Left ventricle myocardium inferior (tissue), 1 donor: ENCODE data around the gene ZNF789. TPM values are rescaled to one million over a fixed set of nuclear protein-coding genes. Genes with fewer than 3 reads are reported as not detected.
A peak's percentile ranks its signal among the peaks of the same experiment; 100 is the strongest.

Experiments
- DNase-seq: peaks from one replicate; pipeline ENCODE4 v3.0.0-alpha.2; 2020
- H3K27ac ChIP-seq: fragments of 200-600 bp; replicated peaks from 2 replicates; pipeline ENCODE4 v1.8.0; 2021
- H3K27me3 ChIP-seq: fragments of 200-600 bp; 2 replicates; pipeline ENCODE4 v1.8.0; 2021; ENCODE audit warnings: low read depth
- H3K36me3 ChIP-seq: fragments of 200-600 bp; 2 replicates; pipeline ENCODE4 v1.8.0; 2021
- H3K4me1 ChIP-seq: fragments of 200-600 bp; 2 replicates; pipeline ENCODE4 v1.8.0; 2021
- H3K4me3 ChIP-seq: fragments of 200-600 bp; 2 replicates; pipeline ENCODE4 v1.8.0; 2021; ENCODE audit warnings: mild to moderate bottlenecking, moderate library complexity
- H3K9me3 ChIP-seq: fragments of 200-600 bp; replicated peaks from 2 replicates; pipeline ENCODE4 v1.8.0; 2021
- intact Hi-C: fragments of 100-400 bp; cut with micrococcal nuclease; formaldehyde crosslinking; loops from one replicate; pipeline ENCODE4 v1.11.0; 2022
- total RNA-seq: library from RNA; stranded (reverse); fragmentation: NEBNext Ultra II Directional; extraction: Animal tissue kit (Norgen Biotek cat#: 25700); gene quantifications from one replicate; pipeline ENCODE4 v1.2.1, GENCODE V29; 2021
- TF ChIP-seq, protein P1 (sequence below): fragments of 200-600 bp; IDR thresholded peaks from 2 replicates; pipeline ENCODE4 v1.8.0; 2021; ENCODE audit warnings: antibody characterized with exemption, mild to moderate bottlenecking, borderline replicate concordance
- donor health status: DM: no; HTN: yes; CAD: no; lungs with severe emphysema.

The ZNF789 gene
- total RNA-seq, 1 donor from 2014 or later = 3.3 TPM

DNA sequence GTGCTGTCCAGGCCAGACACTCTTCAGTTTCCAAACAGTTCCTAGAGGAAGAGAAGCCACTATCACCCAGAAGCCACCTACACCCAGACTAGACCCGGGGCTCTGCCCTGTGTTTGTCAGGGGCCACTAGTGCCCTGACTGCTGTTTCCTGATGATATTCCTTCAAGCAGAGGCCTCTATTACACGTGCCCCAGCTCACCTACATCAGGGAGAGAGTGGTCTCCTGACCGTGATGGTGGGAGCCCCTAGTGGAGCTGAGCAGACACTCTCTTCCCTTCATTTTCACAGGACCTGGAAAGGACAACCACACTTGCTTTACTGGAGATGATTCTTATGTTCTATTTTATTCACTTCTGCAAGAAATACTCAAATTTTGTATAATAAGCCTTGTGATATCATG lies 18.2 kb downstream of the ZNF789 start:
- no peak overlapping the region for H3K27ac ChIP-seq
- intact Hi-C loops = no loop called here
- no peak overlapping the region for H3K4me3 ChIP-seq
- peaks cover 53% of the 10 kb centered on the region for H3K36me3 ChIP-seq
- no peaks in the 10 kb centered on the region for H3K4me1 ChIP-seq
- TF ChIP-seq, protein P1, sequence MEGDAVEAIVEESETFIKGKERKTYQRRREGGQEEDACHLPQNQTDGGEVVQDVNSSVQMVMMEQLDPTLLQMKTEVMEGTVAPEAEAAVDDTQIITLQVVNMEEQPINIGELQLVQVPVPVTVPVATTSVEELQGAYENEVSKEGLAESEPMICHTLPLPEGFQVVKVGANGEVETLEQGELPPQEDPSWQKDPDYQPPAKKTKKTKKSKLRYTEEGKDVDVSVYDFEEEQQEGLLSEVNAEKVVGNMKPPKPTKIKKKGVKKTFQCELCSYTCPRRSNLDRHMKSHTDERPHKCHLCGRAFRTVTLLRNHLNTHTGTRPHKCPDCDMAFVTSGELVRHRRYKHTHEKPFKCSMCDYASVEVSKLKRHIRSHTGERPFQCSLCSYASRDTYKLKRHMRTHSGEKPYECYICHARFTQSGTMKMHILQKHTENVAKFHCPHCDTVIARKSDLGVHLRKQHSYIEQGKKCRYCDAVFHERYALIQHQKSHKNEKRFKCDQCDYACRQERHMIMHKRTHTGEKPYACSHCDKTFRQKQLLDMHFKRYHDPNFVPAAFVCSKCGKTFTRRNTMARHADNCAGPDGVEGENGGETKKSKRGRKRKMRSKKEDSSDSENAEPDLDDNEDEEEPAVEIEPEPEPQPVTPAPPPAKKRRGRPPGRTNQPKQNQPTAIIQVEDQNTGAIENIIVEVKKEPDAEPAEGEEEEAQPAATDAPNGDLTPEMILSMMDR = no peak
- no peak for DNase-seq
- peaks cover 31% of the 10 kb centered on the region for H3K9me3 ChIP-seq
- no peaks in the 10 kb centered on the region for H3K27me3 ChIP-seq

DNA sequence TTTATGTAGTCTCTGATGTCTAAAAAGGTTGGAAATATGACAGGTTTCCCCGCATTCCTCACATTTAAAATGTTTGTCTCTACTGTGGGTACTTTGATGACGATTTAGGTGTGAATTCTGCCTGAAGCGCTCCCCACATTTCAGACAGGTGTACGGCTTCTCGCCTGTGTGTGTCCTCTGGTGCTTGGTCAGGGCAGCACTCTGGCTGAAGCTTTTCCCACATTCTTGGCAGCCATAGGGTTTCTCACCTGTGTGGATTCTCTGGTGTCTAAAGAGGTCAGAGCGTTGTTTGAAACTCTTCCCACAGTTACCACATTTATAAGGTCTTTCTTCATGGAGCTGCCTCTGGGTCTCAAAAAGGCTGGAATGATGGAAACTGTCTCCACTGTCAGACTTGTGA lies 21.1 kb downstream of the ZNF789 start:
- H3K27me3 ChIP-seq = no peaks in the 10 kb centered on the region
- H3K4me1 ChIP-seq = peaks cover 18% of the 10 kb centered on the region
- H3K36me3 ChIP-seq = peaks cover 80% of the 10 kb centered on the region
- intact Hi-C loops = no loop called here
- no peak overlapping the region for H3K27ac ChIP-seq
- peaks cover 31% of the 10 kb centered on the region for H3K9me3 ChIP-seq
- TF ChIP-seq, protein P1 = no peak
- no peak overlapping the region for H3K4me3 ChIP-seq
- DNase-seq = no peak

DNA sequence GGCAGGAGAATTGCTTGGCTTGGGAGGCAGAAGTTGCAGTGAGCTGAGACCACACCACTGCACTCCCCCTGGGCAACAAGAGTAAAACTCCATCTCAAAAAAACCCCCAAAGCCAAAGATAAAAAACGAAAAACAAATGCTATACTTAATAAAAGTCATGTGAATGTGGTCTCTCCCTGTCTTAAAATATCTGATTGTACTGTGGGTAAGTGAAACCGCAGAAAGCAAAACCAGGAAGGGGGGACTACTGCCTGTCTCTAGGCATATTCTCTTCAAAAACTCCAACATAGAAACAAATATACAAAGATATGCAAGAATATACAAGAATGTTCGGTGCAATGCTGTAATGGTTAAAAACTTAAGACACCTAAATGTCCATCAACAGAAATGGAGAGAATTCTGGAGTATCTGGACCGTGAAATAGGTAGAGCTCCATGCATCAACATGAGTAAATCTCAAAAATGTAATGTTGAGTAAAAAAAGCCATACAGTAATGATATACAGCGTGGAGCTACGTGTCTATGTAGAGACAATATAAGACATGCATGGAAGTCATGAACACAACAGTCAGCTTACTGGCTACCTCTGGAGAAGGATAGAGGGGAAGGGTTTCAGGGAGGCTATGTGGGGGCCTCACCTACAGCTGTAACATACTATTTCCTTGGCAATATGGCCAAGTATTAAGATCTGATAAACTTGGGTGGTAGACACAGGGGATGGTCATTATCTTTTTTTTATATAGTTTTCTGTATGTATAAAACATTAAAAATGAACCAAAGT lies 25.3 kb downstream of the ZNF789 start:
- Histone ChIP-seq H3K27me3 (no peaks in the 10 kb centered on the region), H3K27ac (no peak overlapping the region), H3K9me3 (peaks cover 29% of the 10 kb centered on the region), H3K4me1 (peaks cover 42% of the 10 kb centered on the region), H3K36me3 (peaks cover 57% of the 10 kb centered on the region), H3K4me3 (peak overlapping the region; percentile 99)
- TF ChIP-seq, protein P1 = no peak
- intact Hi-C loops = no loop called here
- no peak for DNase-seq

- peak overlapping the region; percentile 99 for H3K4me3 ChIP-seq
- intact Hi-C loops = no loop called here
- peaks cover 23% of the 10 kb centered on the region for H3K9me3 ChIP-seq
- H3K4me1 ChIP-seq = peaks cover 42% of the 10 kb centered on the region
- TF ChIP-seq, protein P1 = no peak
- H3K27me3 ChIP-seq = no peaks in the 10 kb centered on the region
- no peak for DNase-seq
- peaks cover 51% of the 10 kb centered on the region for H3K36me3 ChIP-seq
- no peak overlapping the region for H3K27ac ChIP-seq
Observed at GRCh38 chr7:99498546-99498944, 25.9 kb downstream of the ZNF789 start.

DNA sequence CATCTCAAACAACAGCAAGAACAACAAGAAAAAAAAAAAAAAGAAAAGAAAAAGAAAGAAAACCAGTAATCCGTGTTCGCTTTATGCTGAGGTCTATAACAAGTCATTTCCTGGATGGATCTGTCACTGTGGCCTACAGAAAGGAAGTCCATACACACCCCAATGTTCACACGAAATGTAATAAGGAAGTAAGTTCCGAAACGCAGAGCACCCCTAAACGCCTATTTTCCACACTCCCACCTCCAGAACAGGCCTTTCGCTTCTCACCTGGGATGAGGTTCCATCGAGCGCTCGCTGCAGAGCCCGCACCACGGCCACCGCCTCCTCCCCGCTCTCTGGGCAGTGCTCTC lies 26.7 kb downstream of the ZNF789 start:
- Histone ChIP-seq H3K4me3 (peak overlapping the region; percentile 99), H3K27me3 (no peaks in the 10 kb centered on the region), H3K36me3 (peaks cover 43% of the 10 kb centered on the region), H3K4me1 (peaks cover 47% of the 10 kb centered on the region), H3K9me3 (peaks cover 15% of the 10 kb centered on the region), H3K27ac (peak overlapping the region; percentile 96)
- intact Hi-C loops = no loop called here
- DNase-seq = no peak
- TF ChIP-seq, protein P1 = no peak
